Neural cell (in vitro differentiated cells): ENCODE measurements around the gene DNAJB11. TPM values are rescaled to one million over a fixed set of nuclear protein-coding genes. Genes with fewer than 3 reads are reported as not detected.

ENCODE experiments used
- H2AFZ ChIP-seq: fragments of 200-600, 300-800 bp; sonication (generic), shearing (Covaris generic); 2 replicates; pipeline ENCODE4 v1.6.0; 2014; ENCODE audit warnings: low read depth, mild to moderate bottlenecking, antibody characterized with exemption, low read length, moderate library complexity
- H3F3A ChIP-seq: fragments of 200-600 bp; shearing (Covaris generic); 2 replicates; pipeline ENCODE4 v1.6.1; 2016; ENCODE audit warnings: mild to moderate bottlenecking, moderate library complexity, mixed read lengths, antibody characterized with exemption, low read length; ENCODE audit not compliant: insufficient read depth, poor library complexity, severe bottlenecking
- H3K27ac ChIP-seq: fragments of 200-600, 300-800 bp; sonication (generic), shearing (Covaris generic); 2 replicates; pipeline ENCODE4 v1.5.1; 2014; ENCODE audit warnings: mild to moderate bottlenecking, low read length, moderate library complexity
- H3K27me3 ChIP-seq: fragments of 300-800, 200-600 bp; sonication (generic), shearing (Covaris generic); 2 replicates; pipeline ENCODE4 v1.6.0; 2014; ENCODE audit warnings: mild to moderate bottlenecking, low read depth, low read length, moderate library complexity; ENCODE audit not compliant: insufficient read depth
- H3K36me3 ChIP-seq: fragments of 300-800, 200-600 bp; sonication (generic), shearing (Covaris generic); 2 replicates; pipeline ENCODE4 v1.5.1; 2014; ENCODE audit warnings: mild to moderate bottlenecking, antibody characterized with exemption, low read length, moderate library complexity; ENCODE audit not compliant: insufficient read depth
- H3K4me2 ChIP-seq: fragments of 300-800, 200-600 bp; sonication (generic), shearing (Covaris generic); 2 replicates; pipeline ENCODE4 v1.6.0; 2014; ENCODE audit warnings: mild to moderate bottlenecking, low read length
- H3K4me3 ChIP-seq: fragments of 300-800, 200-600 bp; sonication (generic), shearing (Covaris generic); 2 replicates; pipeline ENCODE4 v1.5.1; 2014; ENCODE audit warnings: mild to moderate bottlenecking, low read length, moderate library complexity
- H3K79me2 ChIP-seq: fragments of 200-600 bp; shearing (Covaris generic); replicated peaks from 2 replicates; pipeline ENCODE4 v1.6.0; 2014; ENCODE audit warnings: mild to moderate bottlenecking, low read length, moderate library complexity; ENCODE audit not compliant: insufficient read depth
- H3K9ac ChIP-seq: fragments of 300-800, 200-600 bp; sonication (generic), shearing (Covaris generic); 2 replicates; pipeline ENCODE4 v1.6.1; 2016; ENCODE audit warnings: mild to moderate bottlenecking, low read length, mixed read lengths
- H3K9me2 ChIP-seq: fragments of 200-600 bp; shearing (Covaris generic); 2 replicates; pipeline ENCODE4 v1.6.1; 2016; ENCODE audit warnings: mild to moderate bottlenecking, low read length, mixed read lengths; ENCODE audit not compliant: insufficient read depth
- H3K9me3 ChIP-seq: fragments of 200-600, 300-800 bp; sonication (generic), shearing (Covaris generic); 2 replicates; pipeline ENCODE4 v1.6.1; 2016; ENCODE audit warnings: mild to moderate bottlenecking, mixed run types, low read length, moderate library complexity, mixed read lengths
- H4K20me1 ChIP-seq: fragments of 200-600 bp; shearing (Covaris generic); 2 replicates; pipeline ENCODE4 v1.6.1; 2016; ENCODE audit warnings: mild to moderate bottlenecking, mixed run types; ENCODE audit not compliant: insufficient read depth
- CTCF ChIP-seq: fragments of 450-650 bp; IDR thresholded peaks from 2 replicates; pipeline ENCODE4 v1.5.1; 2014; ENCODE audit warnings: antibody characterized with exemption, mild to moderate bottlenecking, moderate library complexity; ENCODE audit not compliant: poor library complexity, severe bottlenecking
- EP300 ChIP-seq: fragments of 450-650 bp; conservative IDR thresholded peaks from 2 replicates; pipeline ENCODE4 v1.6.1; 2014; ENCODE audit warnings: antibody characterized with exemption, mild to moderate bottlenecking, moderate library complexity; ENCODE audit not compliant: poor library complexity, severe bottlenecking
- EZH2 ChIP-seq: fragments of 200-600, 300-800 bp; shearing (Covaris generic), sonication (generic); IDR thresholded peaks from 2 replicates; pipeline ENCODE4 v1.6.1; 2014; ENCODE audit warnings: antibody characterized with exemption, low read length, borderline replicate concordance, mild to moderate bottlenecking; ENCODE audit not compliant: insufficient read depth, poor library complexity, severe bottlenecking
- MXI1 ChIP-seq: fragments of 450-650 bp; conservative IDR thresholded peaks from 2 replicates; pipeline ENCODE4 v1.6.1; 2014; ENCODE audit warnings: antibody characterized with exemption, mild to moderate bottlenecking; ENCODE audit not compliant: poor library complexity, severe bottlenecking
- POLR2AphosphoS5 ChIP-seq: IDR thresholded peaks from 2 replicates; pipeline ENCODE4 v1.6.1; 2012
- RAD21 ChIP-seq: fragments of 450-650 bp; conservative IDR thresholded peaks from 2 replicates; pipeline ENCODE4 v1.6.1; 2014; ENCODE audit warnings: antibody characterized with exemption, mild to moderate bottlenecking, moderate library complexity
- REST ChIP-seq: IDR thresholded peaks from 2 replicates; pipeline ENCODE4 v1.6.1; 2012; ENCODE audit warnings: borderline replicate concordance
- SMC3 ChIP-seq: fragments of 450-650 bp; conservative IDR thresholded peaks from 2 replicates; pipeline ENCODE4 v1.6.1; 2014; ENCODE audit warnings: antibody characterized with exemption, mild to moderate bottlenecking, moderate library complexity; ENCODE audit not compliant: poor library complexity
- TAF1 ChIP-seq: IDR thresholded peaks from 2 replicates; pipeline ENCODE4 v1.6.1; 2012; ENCODE audit warnings: low read depth
- polyA plus RNA-seq: library from polyadenylated mRNA; depleted of rRNA; stranded (reverse); fragments of >200 nt; gene quantifications from 2 replicates; pipeline ENCODE4 v1.2.3, GENCODE V29; 2014

DNAJB11 gene
- polyA plus RNA-seq, 1 donor from 2014 or later = 108 TPM

- TF ChIP-seq MXI1 (no peak), RAD21 (no peak), REST (no peak), CTCF (no peak), POLR2AphosphoS5 (no peak), EP300 (no peak), EZH2 (no peak), SMC3 (no peak), TAF1 (no peak)
- no peaks in the 10 kb centered on the region for H3K9me3 ChIP-seq
- no peaks in the 10 kb centered on the region for H3K27me3 ChIP-seq
- no peaks in the 10 kb centered on the region for H3K36me3 ChIP-seq
- H3K79me2 ChIP-seq = no peaks in the 10 kb centered on the region
- no peak overlapping the region for H3K27ac ChIP-seq
- no peak overlapping the region for H3K9ac ChIP-seq
- no peak overlapping the region for H2AFZ ChIP-seq
- H3F3A ChIP-seq = no peaks in the 10 kb centered on the region
- no peaks in the 10 kb centered on the region for H4K20me1 ChIP-seq
- no peak overlapping the region for H3K4me3 ChIP-seq
- no peak overlapping the region for H3K4me2 ChIP-seq
- no peaks in the 10 kb centered on the region for H3K9me2 ChIP-seq
Observed at GRCh38 chr3:186526256-186526606, 44.3 kb upstream of the DNAJB11 start.

- H3K27ac ChIP-seq = no peak overlapping the region
- no peaks in the 10 kb centered on the region for H3K9me2 ChIP-seq
- H2AFZ ChIP-seq = no peak overlapping the region
- H3K9me3 ChIP-seq = no peaks in the 10 kb centered on the region
- no peaks in the 10 kb centered on the region for H3F3A ChIP-seq
- H3K9ac ChIP-seq = no peak overlapping the region
- TF ChIP-seq EP300 = no peak
- no peak for TF ChIP-seq EZH2
- TF ChIP-seq POLR2AphosphoS5 = no peak
- TF ChIP-seq RAD21 = peak; percentile 10
- no peak for TF ChIP-seq REST
- no peak for TF ChIP-seq SMC3
- TF ChIP-seq MXI1 = no peak
- TF ChIP-seq CTCF = peak; percentile 35
- no peak for TF ChIP-seq TAF1
- H3K4me3 ChIP-seq = no peak overlapping the region
- H3K4me2 ChIP-seq = no peak overlapping the region
- H3K36me3 ChIP-seq = no peaks in the 10 kb centered on the region
- H3K79me2 ChIP-seq = no peaks in the 10 kb centered on the region
- H4K20me1 ChIP-seq = no peaks in the 10 kb centered on the region
- no peaks in the 10 kb centered on the region for H3K27me3 ChIP-seq
Observed at GRCh38 chr3:186529201-186529999, 41.1 kb upstream of the DNAJB11 start.
